HepG2 (cell line): ENCODE measurements around the gene GOLT1A. TPM values are rescaled to one million over a fixed set of nuclear protein-coding genes. Genes with fewer than 3 reads are reported as not detected.

Experiments used
- ARID4A ChIP-seq: sonication (generic); formaldehyde crosslinking; IDR thresholded peaks from 2 replicates; pipeline ENCODE4 v1.5.0; 2020; ENCODE audit warnings: mild to moderate bottlenecking, missing genetic modification reagents, borderline replicate concordance
- ASH2L ChIP-seq: fragments of 300-600, 200-600 bp; sonication (generic); IDR thresholded peaks from 2 replicates; pipeline ENCODE4 v1.7.0; 2017; ENCODE audit warnings: low read depth, mild to moderate bottlenecking, moderate library complexity, mixed read lengths, low read length; ENCODE audit not compliant: insufficient read length
- CHD4 ChIP-seq: fragments of 200-600 bp; sonication (generic); IDR thresholded peaks from 2 replicates; pipeline ENCODE4 v1.7.0; 2017; ENCODE audit warnings: mild to moderate bottlenecking, low read length, borderline replicate concordance
- GPN1 ChIP-seq: sonication (generic); formaldehyde crosslinking; IDR thresholded peaks from 2 replicates; pipeline ENCODE4 v1.5.1; 2020; ENCODE audit warnings: missing genetic modification reagents, borderline replicate concordance
- GZF1 ChIP-seq: sonication (generic); formaldehyde crosslinking; IDR thresholded peaks from 2 replicates; pipeline ENCODE4 v1.5.1; 2020; ENCODE audit warnings: mild to moderate bottlenecking, missing genetic modification reagents
- HES4 ChIP-seq: sonication (generic); formaldehyde crosslinking; IDR thresholded peaks from 2 replicates; pipeline ENCODE4 v1.9.0; 2021; ENCODE audit warnings: mild to moderate bottlenecking, missing genetic modification reagents, borderline replicate concordance
- KDM5B ChIP-seq: sonication (generic); formaldehyde crosslinking; IDR thresholded peaks from 2 replicates; pipeline ENCODE4 v1.4.0; 2020; ENCODE audit warnings: missing genetic modification reagents, mild to moderate bottlenecking, borderline replicate concordance
- MED8 ChIP-seq: sonication (generic); formaldehyde crosslinking; IDR thresholded peaks from 2 replicates; pipeline ENCODE4 v1.8.1; 2023; ENCODE audit warnings: mild to moderate bottlenecking, missing genetic modification reagents; ENCODE audit not compliant: insufficient replicate concordance
- NCOA2 ChIP-seq: sonication (generic); formaldehyde crosslinking; IDR thresholded peaks from 2 replicates; pipeline ENCODE4 v1.8.0; 2022; ENCODE audit warnings: inconsistent platforms
- NPAS2 ChIP-seq: sonication (generic); formaldehyde crosslinking; IDR thresholded peaks from 2 replicates; pipeline ENCODE4 v1.8.0; 2022; ENCODE audit warnings: mild to moderate bottlenecking, missing genetic modification reagents, borderline replicate concordance
- RXRB ChIP-seq: IDR thresholded peaks from 2 replicates; pipeline ENCODE4 v1.6.1; 2016; ENCODE audit warnings: borderline replicate concordance, missing genetic modification reagents, missing compliant biosample characterization
- ZNF124 ChIP-seq: sonication (generic); formaldehyde crosslinking; IDR thresholded peaks from 2 replicates; pipeline ENCODE4 v1.4.0; 2020; ENCODE audit warnings: missing genetic modification reagents
- ZNF33A ChIP-seq: sonication (generic); formaldehyde crosslinking; IDR thresholded peaks from 2 replicates; pipeline ENCODE4 v1.5.1; 2020; ENCODE audit warnings: missing genetic modification reagents, mild to moderate bottlenecking, moderate library complexity, borderline replicate concordance
- ZNF350 ChIP-seq: sonication (generic); formaldehyde crosslinking; IDR thresholded peaks from 2 replicates; pipeline ENCODE4 v1.4.0; 2020; ENCODE audit warnings: mild to moderate bottlenecking, low read depth, missing genetic modification reagents, borderline replicate concordance
- ZNF670 ChIP-seq: sonication (generic); formaldehyde crosslinking; IDR thresholded peaks from 2 replicates; pipeline ENCODE4 v1.8.0; 2022; ENCODE audit warnings: mild to moderate bottlenecking, missing genetic modification reagents, borderline replicate concordance
- ZSCAN25 ChIP-seq: sonication (generic); formaldehyde crosslinking; IDR thresholded peaks from 2 replicates; pipeline ENCODE4 v1.8.0; 2022; ENCODE audit warnings: mild to moderate bottlenecking, missing genetic modification reagents
- polyA plus RNA-seq, 8 experiments: library from polyadenylated mRNA; depleted of rRNA in 3 of 8; stranded (reverse) in 7 of 8; unstranded in 1 of 8; fragments of >200 nt; fragmentation: Illumina TruSeq in 4 of 8; extraction: Trizol in 4 of 8; gene quantifications; 2 replicates each; pipeline versions ENCODE4 v1.2.1 to v1.2.3, GENCODE V29; 2011 to 2016; ENCODE audit warnings: low read depth in 4 of 8, missing spikeins in 1 of 8, mixed read lengths in 1 of 8; ENCODE audit not compliant: insufficient read depth in 1 of 8
- total RNA-seq, 5 experiments: library from RNA; depleted of rRNA; stranded (reverse); fragments of >200 nt; fragmentation: Illumina TruSeq; extraction: Trizol; gene quantifications; 2 replicates each; pipeline ENCODE4 v1.2.3, GENCODE V29; 2016; ENCODE audit warnings: low read depth in 1 of 5

Gene GOLT1A
- total and polyA plus RNA-seq, 2 of the 13 experiments (the other 11 are each of a cell fraction or from before 2014, with no cell fraction given) = 25.8 to 28.0 TPM

DNA sequence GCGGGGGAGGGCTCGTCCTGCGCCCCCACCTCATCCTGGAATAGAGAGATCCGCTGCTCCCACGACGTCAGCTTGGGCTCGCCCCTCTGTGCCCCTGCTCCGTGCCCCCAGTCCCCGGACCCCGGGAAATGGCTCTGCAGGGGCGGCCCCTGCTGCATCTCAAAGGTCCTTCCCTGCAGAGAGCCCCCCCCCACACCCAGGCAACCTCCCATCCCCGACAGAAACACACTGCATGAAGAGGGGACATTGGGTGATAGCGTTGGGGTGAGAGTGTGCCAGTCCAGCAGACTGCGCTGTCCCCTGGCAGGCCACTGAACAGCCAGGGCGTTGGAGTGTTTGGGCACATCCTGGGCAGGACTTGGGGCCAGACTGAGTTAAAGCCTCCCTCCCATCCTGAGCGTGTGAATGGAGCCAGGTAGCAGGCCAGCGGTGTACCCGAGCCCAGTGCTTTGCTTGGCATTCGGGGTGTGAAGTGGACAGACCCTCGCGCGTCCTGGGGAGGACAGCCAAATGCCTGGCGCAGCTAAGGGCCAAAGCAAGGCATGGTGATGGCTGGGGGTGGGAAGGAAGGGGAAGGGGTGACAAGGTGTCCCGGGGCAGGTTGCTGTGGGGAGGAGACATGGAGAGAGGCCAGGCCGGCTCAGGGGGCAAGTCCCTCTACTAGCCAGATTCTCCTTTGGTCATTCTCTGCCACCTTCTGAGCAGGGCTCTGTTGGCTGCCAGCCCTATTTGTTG lies 61.3 kb downstream of the GOLT1A start (continued):
- TF ChIP-seq NPAS2 (CRISPR knock-in tag) = no peak
- TF ChIP-seq ASH2L = no peak
- TF ChIP-seq MED8 (CRISPR knock-in tag) = no peak
- no peak for TF ChIP-seq ZNF33A
- 0 out of 2 replicates have a peak, but pooled peaks have one; percentile 31 for TF ChIP-seq ZNF350 (CRISPR knock-in tag)
- no peak for TF ChIP-seq NCOA2 (CRISPR knock-in tag)
- peak; percentile 23; the same call in 1 of the 2 replicates for TF ChIP-seq KDM5B
- TF ChIP-seq ZNF670 (CRISPR knock-in tag) = no peak
- TF ChIP-seq GPN1 (CRISPR knock-in tag) = no peak
- TF ChIP-seq CHD4 = no peak
- no peak for TF ChIP-seq RXRB (CRISPR knock-in tag)
- TF ChIP-seq HES4 (CRISPR knock-in tag) = no peak
- TF ChIP-seq GZF1 (CRISPR knock-in tag) = no peak
- TF ChIP-seq ZNF124 (CRISPR knock-in tag) = no peak
- 0 out of 2 replicates have a peak, but pooled peaks have one; percentile 28 for TF ChIP-seq ZSCAN25
- TF ChIP-seq ARID4A (CRISPR knock-in tag) = no peak
